ENCODE measurements around the gene CATSPERD. TPM values are rescaled to one million over a fixed set of nuclear protein-coding genes. Genes with fewer than 3 reads are reported as not detected.

CATSPERD gene
- total RNA-seq, 1 experiment from 2014 or later = 0.50 TPM

DNA sequence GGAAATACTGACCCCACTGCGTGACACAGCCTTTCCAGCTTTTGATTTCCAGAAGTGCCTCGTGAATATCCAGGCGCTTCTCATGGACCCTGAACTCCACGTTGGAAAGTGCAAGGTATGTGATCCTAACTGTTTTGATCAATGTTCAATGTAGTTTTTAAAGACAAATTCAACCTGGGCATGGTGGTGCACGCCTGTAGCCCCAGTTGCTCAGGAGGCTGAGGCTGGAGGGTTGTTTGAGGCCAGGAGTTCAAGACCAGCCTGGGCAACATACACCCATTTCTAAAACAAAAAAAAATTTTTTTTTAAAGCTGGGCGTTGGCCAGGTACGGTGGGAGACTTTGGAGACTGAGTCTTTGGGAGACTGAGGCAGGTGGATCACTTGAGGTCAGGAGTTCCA, 31.3 kb downstream of the CATSPERD start (continued):
- TF ChIP-seq ELF4 (CRISPR knock-in tag; IDR thresholded peaks at IDR 0.05; ENCODE audit: low read depth) (no peak), ZNF317 (CRISPR knock-in tag; IDR thresholded peaks at IDR 0.05; ENCODE audit: borderline replicate concordance, low read depth) (no peak), RELA (CRISPR knock-in tag; IDR thresholded peaks at IDR 0.05; ENCODE audit: borderline replicate concordance) (no peak), ZNF423 (CRISPR knock-in tag; IDR thresholded peaks at IDR 0.05) (no peak)
- TF ChIP-seq, protein P1, sequence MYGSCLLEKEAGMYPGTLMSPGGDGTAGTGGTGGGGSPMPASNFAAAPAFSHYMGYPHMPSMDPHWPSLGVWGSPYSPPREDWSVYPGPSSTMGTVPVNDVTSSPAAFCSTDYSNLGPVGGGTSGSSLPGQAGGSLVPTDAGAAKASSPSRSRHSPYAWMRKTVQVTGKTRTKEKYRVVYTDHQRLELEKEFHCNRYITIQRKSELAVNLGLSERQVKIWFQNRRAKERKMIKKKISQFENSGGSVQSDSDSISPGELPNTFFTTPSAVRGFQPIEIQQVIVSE (CRISPR knock-in tag; IDR thresholded peaks at IDR 0.05; ENCODE audit: borderline replicate concordance) = no peak
- TF ChIP-seq, protein P2, sequence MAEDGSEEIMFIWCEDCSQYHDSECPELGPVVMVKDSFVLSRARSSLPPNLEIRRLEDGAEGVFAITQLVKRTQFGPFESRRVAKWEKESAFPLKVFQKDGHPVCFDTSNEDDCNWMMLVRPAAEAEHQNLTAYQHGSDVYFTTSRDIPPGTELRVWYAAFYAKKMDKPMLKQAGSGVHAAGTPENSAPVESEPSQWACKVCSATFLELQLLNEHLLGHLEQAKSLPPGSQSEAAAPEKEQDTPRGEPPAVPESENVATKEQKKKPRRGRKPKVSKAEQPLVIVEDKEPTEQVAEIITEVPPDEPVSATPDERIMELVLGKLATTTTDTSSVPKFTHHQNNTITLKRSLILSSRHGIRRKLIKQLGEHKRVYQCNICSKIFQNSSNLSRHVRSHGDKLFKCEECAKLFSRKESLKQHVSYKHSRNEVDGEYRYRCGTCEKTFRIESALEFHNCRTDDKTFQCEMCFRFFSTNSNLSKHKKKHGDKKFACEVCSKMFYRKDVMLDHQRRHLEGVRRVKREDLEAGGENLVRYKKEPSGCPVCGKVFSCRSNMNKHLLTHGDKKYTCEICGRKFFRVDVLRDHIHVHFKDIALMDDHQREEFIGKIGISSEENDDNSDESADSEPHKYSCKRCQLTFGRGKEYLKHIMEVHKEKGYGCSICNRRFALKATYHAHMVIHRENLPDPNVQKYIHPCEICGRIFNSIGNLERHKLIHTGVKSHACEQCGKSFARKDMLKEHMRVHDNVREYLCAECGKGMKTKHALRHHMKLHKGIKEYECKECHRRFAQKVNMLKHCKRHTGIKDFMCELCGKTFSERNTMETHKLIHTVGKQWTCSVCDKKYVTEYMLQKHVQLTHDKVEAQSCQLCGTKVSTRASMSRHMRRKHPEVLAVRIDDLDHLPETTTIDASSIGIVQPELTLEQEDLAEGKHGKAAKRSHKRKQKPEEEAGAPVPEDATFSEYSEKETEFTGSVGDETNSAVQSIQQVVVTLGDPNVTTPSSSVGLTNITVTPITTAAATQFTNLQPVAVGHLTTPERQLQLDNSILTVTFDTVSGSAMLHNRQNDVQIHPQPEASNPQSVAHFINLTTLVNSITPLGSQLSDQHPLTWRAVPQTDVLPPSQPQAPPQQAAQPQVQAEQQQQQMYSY (CRISPR knock-in tag; IDR thresholded peaks at IDR 0.05) = no peak
- TF ChIP-seq, protein P3, sequence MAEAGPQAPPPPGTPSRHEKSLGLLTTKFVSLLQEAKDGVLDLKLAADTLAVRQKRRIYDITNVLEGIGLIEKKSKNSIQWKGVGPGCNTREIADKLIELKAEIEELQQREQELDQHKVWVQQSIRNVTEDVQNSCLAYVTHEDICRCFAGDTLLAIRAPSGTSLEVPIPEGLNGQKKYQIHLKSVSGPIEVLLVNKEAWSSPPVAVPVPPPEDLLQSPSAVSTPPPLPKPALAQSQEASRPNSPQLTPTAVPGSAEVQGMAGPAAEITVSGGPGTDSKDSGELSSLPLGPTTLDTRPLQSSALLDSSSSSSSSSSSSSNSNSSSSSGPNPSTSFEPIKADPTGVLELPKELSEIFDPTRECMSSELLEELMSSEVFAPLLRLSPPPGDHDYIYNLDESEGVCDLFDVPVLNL (CRISPR knock-in tag; IDR thresholded peaks at IDR 0.05; ENCODE audit: borderline replicate concordance, low read depth) = no peak

DNA sequence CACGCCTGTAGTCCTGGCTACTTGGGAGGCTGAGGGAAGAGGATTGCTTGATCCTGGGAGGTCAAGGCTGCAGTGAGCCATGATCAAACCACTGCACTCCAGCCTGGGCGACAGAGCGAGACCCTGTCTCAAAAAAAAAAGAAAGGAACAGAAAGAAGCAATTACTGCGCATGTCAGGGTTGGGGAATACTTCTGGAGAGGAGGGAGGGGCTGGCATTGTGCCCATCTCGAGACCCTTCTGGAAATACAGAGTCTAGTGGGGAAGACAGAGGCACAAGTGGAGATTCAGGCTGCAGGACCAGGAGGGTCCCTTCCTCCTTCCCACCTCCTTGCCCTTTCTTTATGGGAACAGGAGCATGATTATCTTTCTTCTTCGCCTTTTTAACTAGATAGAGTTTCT, 33.3 kb downstream of the CATSPERD start:
- H3K27ac Mint-ChIP-seq = no peak overlapping the region
- H3K4me3 Mint-ChIP-seq = no peak overlapping the region
- no peaks in the 10 kb centered on the region for H3K4me1 Mint-ChIP-seq
- ChIA-PET POLR2A (no interaction called here), CTCF (no interaction called here)
- H3K27me3 Mint-ChIP-seq (ENCODE audit: low read depth) = peaks cover 10% of the 10 kb centered on the region; the same call in 1 of the 2 replicates
- TF ChIP-seq, protein P2 (CRISPR knock-in tag; IDR thresholded peaks at IDR 0.05) = no peak
- TF ChIP-seq MYBL2 (CRISPR knock-in tag; IDR thresholded peaks at IDR 0.05) = no peak
- H3K9me3 Mint-ChIP-seq = no peaks in the 10 kb centered on the region
- H3K36me3 Mint-ChIP-seq = no peaks in the 10 kb centered on the region
- no peak for ATAC-seq
- DNase-seq (ENCODE audit: low spot score) = no peak

DNA sequence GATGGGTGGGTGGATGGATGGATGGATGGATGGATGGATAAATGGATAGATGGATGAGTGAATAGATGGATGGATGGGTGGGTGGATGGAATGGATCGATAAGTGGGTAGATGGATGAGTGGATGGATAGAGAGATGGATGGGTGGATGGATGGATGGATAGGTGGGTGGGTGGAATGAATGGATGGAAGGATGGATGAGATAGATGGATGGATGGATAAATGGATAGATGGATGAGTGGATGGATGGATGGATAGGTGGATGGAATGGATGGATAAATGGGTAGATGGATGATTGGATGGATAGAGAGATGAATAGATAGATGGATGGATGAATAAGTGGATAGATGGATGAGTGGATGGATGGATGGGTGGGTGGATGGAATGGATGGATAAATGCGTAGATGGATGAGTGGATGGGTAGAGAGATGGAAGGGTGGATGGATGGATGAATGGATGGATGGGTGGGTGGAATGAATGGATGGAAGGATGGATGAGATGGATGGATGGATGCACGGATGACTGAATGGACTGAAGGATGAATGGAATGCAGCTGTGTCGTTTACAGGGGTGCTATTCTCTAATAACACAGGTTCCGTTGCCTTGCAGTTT, 42.3 kb downstream of the CATSPERD start:
- ChIA-PET CTCF (no interaction called here), POLR2A (no interaction called here)
- H3K27ac Mint-ChIP-seq = no peak overlapping the region
- TF ChIP-seq, protein P4, sequence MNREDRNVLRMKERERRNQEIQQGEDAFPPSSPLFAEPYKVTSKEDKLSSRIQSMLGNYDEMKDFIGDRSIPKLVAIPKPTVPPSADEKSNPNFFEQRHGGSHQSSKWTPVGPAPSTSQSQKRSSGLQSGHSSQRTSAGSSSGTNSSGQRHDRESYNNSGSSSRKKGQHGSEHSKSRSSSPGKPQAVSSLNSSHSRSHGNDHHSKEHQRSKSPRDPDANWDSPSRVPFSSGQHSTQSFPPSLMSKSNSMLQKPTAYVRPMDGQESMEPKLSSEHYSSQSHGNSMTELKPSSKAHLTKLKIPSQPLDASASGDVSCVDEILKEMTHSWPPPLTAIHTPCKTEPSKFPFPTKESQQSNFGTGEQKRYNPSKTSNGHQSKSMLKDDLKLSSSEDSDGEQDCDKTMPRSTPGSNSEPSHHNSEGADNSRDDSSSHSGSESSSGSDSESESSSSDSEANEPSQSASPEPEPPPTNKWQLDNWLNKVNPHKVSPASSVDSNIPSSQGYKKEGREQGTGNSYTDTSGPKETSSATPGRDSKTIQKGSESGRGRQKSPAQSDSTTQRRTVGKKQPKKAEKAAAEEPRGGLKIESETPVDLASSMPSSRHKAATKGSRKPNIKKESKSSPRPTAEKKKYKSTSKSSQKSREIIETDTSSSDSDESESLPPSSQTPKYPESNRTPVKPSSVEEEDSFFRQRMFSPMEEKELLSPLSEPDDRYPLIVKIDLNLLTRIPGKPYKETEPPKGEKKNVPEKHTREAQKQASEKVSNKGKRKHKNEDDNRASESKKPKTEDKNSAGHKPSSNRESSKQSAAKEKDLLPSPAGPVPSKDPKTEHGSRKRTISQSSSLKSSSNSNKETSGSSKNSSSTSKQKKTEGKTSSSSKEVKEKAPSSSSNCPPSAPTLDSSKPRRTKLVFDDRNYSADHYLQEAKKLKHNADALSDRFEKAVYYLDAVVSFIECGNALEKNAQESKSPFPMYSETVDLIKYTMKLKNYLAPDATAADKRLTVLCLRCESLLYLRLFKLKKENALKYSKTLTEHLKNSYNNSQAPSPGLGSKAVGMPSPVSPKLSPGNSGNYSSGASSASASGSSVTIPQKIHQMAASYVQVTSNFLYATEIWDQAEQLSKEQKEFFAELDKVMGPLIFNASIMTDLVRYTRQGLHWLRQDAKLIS (CRISPR knock-in tag; IDR thresholded peaks at IDR 0.05; ENCODE audit: borderline replicate concordance) = no peak
- TF ChIP-seq, protein P5, sequence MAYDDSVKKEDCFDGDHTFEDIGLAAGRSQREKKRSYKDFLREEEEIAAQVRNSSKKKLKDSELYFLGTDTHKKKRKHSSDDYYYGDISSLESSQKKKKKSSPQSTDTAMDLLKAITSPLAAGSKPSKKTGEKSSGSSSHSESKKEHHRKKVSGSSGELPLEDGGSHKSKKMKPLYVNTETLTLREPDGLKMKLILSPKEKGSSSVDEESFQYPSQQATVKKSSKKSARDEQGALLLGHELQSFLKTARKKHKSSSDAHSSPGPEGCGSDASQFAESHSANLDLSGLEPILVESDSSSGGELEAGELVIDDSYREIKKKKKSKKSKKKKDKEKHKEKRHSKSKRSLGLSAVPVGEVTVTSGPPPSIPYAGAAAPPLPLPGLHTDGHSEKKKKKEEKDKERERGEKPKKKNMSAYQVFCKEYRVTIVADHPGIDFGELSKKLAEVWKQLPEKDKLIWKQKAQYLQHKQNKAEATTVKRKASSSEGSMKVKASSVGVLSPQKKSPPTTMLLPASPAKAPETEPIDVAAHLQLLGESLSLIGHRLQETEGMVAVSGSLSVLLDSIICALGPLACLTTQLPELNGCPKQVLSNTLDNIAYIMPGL (CRISPR knock-in tag; IDR thresholded peaks at IDR 0.05) = no peak
- TF ChIP-seq FOXP1 (CRISPR knock-in tag; IDR thresholded peaks at IDR 0.05; ENCODE audit: borderline replicate concordance) (no peak), NFYB (CRISPR knock-in tag; conservative IDR thresholded peaks at IDR 0.05; ENCODE audit: low read depth) (no peak), ZNF219 (CRISPR knock-in tag; IDR thresholded peaks at IDR 0.05; ENCODE audit: borderline replicate concordance) (no peak), ZNF423 (CRISPR knock-in tag; IDR thresholded peaks at IDR 0.05) (no peak), ZBTB21 (CRISPR knock-in tag; IDR thresholded peaks at IDR 0.05; ENCODE audit: borderline replicate concordance) (no peak), ETV6 (CRISPR knock-in tag; IDR thresholded peaks at IDR 0.05) (no peak)
- TF ChIP-seq, protein P6, sequence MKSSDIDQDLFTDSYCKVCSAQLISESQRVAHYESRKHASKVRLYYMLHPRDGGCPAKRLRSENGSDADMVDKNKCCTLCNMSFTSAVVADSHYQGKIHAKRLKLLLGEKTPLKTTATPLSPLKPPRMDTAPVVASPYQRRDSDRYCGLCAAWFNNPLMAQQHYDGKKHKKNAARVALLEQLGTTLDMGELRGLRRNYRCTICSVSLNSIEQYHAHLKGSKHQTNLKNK (CRISPR knock-in tag; IDR thresholded peaks at IDR 0.05) = no peak

More for the DNA sequence above, 42.3 kb downstream of the CATSPERD start:
- Mint-ChIP-seq H3K4me3 (no peak overlapping the region), H3K4me1 (no peaks in the 10 kb centered on the region), H3K9me3 (peaks cover 10% of the 10 kb centered on the region; the same call in 1 of the 2 replicates), H3K36me3 (no peaks in the 10 kb centered on the region), H3K27me3 (ENCODE audit: low read depth) (peaks cover 5% of the 10 kb centered on the region; the same call in 1 of the 2 replicates)
- ATAC-seq (no peak), DNase-seq (ENCODE audit: low spot score) (no peak)
